ENCODE data around the gene BUB3.
"Not testable (repeated sequence)": the region's sequence is repeated elsewhere in the genome, so short reads cannot be mapped to it uniquely, and the experiment has no call there.

The BUB3 gene

DNA sequence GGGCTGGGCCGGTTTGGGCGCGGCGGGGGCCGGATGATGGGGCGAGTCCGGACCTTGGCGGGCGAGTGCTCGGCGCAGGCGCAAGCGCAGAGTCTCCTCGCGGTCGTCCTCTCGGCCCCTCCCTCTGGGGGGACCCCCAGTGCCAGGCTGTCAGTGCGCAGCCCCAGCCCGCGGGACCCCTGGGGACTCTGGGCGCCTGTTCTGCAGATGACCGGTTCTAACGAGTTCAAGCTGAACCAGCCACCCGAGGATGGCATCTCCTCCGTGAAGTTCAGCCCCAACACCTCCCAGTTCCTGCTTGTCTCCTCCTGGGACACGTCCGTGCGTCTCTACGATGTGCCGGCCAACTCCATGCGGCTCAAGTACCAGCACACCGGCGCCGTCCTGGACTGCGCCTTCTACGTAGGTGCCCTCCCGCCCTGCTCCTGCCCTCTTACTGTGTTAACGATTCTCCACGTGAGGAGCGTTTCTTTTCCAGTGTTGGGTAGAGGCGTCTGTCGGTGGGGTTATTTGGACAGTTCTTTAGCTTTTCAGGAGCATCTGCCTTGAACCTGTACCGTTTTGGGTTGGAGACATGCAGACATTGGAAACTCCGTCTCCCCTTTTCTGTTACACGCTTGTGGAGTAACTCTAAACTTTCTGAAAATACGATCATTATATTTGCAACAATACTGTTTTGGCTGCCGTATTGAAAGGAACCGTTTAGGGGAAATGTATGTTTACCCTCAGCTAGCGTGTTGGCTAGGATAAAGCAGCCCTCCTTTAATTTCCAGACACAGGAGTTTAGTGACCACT is 706 bp downstream of the BUB3 start:
- DNase-seq: peak; percentile 41

DNA sequence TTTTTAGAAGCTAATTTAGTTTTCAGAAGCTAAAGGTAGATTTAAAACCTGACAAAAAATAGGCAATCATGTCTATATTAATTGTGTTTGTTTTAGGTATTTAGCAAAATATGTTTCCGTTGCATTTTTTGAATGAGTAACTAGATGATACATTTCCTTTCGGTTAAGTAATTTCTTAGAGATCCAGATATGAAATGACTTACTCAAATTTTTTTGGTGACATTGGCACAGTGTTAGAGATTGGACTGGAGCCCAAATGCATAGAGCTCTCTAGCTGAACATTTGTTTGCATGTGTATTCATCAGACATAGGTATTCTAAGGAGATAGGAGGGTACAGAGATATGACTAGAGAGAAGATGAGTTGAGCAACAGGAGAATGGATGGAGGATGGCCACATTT is 1.9 kb downstream of the BUB3 start:
- no peak for DNase-seq

GRCh38 chr10:123157210-123157609 is 3.0 kb downstream of the BUB3 start:
- DNase-seq: no peak

GRCh38 chr10:123158682-123159081 is 4.5 kb downstream of the BUB3 start:
- no peak for DNase-seq

DNA sequence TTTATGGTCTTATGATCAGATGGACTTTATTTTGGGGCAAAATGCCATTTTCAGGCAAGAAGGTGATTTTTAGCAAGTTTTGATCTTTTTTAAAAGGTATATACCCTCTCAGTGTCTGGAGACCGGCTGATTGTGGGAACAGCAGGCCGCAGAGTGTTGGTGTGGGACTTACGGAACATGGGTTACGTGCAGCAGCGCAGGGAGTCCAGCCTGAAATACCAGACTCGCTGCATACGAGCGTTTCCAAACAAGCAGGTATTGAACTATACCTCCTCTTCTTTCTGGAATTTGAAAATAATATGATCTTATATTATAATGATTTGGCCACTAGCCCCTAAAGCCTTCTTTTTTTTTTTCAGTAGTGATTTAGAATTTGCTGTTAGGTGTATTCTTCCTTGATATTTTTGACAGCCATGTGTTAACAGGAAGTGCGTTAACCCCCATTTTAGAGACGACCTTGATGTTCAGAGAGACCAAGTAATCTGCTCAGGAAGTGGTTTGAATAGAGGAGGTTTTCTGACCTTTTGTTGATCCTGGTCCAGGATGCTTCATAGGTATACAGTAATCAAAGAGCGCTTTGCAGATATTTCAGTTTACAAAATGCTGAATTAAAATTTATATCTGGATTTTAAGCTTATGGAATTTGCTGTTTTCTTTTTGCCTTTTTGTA is 6.2 kb downstream of the BUB3 start:
- DNase-seq: peak; percentile 31

DNA sequence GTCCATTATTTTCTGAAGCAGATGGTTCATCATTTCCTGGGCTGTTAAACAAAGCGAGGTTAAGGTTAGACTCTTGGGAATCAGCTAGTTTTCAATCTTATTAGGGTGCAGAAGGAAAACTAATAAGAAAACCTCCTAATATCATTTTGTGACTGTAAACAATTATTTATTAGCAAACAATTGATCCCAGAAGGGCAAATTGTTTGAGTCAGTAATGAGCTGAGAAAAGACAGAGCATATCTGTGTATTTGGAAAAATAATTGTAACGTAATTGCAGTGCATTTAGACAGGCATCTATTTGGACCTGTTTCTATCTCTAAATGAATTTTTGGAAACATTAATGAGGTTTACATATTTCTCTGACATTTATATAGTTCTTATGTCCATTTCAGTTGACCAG is 10.1 kb downstream of the BUB3 start:
- DNase-seq: no peak

DNA sequence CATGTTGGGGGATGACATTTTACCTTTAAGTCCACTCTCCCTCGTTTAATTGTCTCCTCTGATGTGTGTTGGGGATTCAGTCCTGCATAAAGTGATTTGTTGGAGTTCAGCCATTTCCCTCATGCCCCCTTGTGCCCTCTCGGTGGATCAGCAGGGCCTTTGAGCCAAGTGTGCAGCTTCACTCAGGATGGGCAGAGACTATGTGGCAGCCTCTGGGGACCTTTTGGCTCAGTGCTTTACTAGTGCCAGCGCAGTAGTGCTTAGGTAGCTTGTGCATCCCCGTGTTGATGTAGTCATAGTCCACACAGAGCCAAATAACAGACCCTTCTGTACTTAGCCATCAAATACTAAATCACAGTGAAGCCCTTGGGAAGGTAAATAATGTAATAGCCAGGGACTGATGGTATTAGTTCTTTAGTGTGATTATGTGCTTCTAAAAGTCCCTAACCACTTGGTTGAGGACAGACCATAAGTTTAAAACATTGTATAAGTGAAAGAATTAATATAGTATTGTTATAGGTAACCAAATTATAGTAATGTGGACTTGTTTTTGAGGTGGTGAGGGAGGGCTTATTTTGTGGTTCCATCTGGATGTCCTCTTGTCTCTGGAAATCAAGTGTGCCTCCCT is 11.4 kb downstream of the BUB3 start:
- no peak for DNase-seq

- DNase-seq: no peak
Measured at GRCh38 chr10:123166618-123167017, 12.4 kb downstream of the BUB3 start.

DNA sequence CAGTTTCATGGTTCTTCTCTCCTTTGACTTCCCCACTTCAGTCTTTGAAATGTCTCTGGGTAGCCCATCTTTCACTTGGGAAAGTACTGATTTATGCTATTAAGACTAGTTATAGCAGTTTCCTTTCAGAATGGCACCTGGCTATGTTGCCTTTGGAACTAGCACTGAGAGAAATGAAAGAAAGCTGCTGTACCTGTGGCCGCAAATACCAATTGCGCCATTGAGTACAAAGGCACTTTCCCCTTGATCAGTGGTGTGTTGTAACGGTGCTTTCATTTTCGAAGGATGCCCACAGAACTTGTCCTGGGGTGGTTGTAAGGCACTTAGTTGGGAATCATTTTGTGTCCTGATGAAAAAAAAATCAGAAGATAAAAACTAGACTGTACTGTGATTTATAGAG is 16.8 kb downstream of the BUB3 start:
- DNase-seq: no peak

DNA sequence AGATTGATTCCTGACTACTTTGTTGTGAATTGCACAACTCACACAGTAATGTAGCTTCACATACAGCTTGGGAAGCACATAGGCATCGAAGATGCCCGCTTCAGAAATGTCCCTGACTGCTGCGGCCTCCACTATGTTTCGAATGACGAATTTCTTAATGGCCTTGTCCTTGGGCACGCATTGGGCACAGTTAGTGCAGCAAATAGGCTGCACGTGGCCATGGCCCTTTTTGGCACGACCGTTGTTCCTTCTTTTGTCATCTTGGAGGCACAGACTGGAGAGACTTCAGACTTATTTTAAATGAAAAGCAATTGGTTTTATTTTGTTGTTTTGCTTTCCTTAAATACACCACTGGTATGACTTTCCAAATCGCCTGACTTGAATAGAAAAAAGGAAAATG is 17.4 kb downstream of the BUB3 start:
- not testable (repeated sequence) for DNase-seq

GRCh38 chr10:123175389-123176387 is 21.5 kb downstream of the BUB3 start:
- DNase-seq: no peak

DNA sequence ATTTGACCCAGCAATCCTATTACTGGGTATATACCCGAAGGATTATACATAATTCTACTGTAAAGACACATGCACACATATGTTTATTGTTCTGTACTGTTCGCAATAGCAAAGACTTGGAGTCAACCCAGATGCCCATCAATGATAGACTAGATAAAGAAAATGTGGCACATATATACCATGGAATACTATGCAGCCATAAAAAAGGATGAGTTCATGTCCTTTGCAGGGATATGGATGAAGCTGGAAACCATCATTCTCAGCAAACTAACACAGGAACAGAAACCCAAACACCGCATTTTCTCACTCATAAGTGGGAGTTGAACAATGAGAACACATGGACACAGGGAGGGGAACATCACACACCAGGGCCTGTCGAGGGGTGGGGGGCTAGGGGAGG is 24.2 kb downstream of the BUB3 start:
- DNase-seq: not testable (repeated sequence)

DNA sequence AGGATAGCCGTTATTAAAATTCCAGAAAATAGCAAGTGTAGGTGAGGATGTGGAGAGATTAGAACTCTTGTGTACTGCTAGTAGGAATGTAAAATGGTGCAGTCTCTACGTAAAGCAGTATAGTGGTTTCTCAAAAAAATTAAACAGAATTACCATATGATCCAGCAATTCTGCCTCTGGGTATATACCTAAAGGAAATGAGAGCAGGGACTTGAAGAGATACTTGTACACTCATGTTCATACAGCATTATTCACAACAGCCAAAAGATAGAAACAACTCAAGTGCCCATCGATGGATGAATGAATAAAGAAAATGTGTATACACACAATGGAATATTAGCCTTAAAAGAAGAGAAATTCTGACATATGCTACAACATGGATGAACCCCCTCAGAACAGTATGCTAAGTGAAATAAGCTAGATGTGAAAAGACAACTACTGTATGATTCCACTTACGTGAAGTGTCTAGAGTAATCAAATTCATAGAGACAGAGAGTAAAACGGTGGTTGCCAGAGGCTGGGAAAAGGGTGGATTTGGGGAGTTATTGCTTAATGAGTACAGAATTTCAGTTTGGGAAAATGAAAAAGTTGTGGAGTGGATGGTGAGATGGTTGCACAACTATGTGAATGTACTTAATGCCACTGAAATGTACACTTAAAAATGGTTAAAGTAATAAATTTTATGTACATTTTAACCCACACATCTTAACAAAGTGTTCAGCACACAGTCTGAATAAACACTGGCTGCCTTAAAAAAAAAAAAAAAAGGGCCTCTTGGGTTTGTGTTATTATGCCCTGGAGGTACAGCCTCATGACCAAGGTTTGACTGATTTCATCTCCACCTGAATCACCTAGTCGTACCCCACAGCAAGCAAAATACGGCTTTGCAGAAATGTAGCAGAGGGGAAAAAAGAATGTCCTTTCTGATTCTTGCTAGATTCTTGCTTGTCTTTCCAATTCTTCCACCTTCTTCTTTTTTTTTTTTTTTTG is 26.2 kb downstream of the BUB3 start:
- DNase-seq: no peak

- DNase-seq: no peak
Measured at GRCh38 chr10:123183724-123184123, 29.5 kb downstream of the BUB3 start.

DNA sequence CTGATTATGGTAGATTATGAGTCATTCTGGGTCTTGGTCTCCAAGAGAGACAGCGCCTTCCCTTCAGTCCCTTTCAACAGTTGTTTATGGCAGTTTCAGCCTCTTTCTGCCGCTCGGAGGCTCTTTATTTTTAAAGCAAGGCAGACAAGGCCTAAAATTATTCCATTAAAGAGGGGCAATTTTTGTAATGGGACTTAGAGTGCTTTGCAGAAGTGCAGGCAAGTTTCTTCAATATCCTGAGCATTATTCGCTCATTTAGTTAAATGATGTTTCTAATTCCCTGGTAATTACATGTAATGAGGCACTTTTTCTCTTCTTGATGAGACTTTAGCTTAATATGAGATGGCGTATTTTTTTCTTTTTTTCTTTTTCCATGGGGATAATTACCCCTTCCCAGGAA is 33.6 kb downstream of the BUB3 start:
- no peak for DNase-seq

GRCh38 chr10:123191886-123192285 is 37.7 kb downstream of the BUB3 start:
- no peak for DNase-seq

GRCh38 chr10:123194056-123194455 is 39.9 kb downstream of the BUB3 start:
- no peak for DNase-seq

GRCh38 chr10:123200531-123200930 is 46.3 kb downstream of the BUB3 start:
- no peak for DNase-seq

- no peak for DNase-seq
Measured at GRCh38 chr10:123202506-123202905, 48.3 kb downstream of the BUB3 start.

GRCh38 chr10:123203393-123204126 is 49.4 kb downstream of the BUB3 start:
- DNase-seq: no peak

- no peak for DNase-seq
Measured at GRCh38 chr10:123204127-123204461, 49.9 kb downstream of the BUB3 start.

Data from CD4-positive, alpha-beta T cell treated with Interleukin-17A for 4 hours (primary cell).